Stimulated activated CD8-positive, alpha-beta memory T cell treated with anti-CD3 and anti-CD28 coated beads, Interleukin-12 subunit alpha, Interleukin-12 subunit beta, amount 100 ng/mL, for 4 hours (primary cell): ENCODE measurements around the gene DGKZ.
"Not testable (repeated sequence)": the region's sequence is repeated elsewhere in the genome, so short reads cannot be mapped to it uniquely, and the experiment has no call there.

Experiments used
- DNase-seq: peaks from one replicate; pipeline ENCODE4 v3.0.0-alpha.2; 2020; ENCODE audit warnings: low read depth

Gene DGKZ

DNA sequence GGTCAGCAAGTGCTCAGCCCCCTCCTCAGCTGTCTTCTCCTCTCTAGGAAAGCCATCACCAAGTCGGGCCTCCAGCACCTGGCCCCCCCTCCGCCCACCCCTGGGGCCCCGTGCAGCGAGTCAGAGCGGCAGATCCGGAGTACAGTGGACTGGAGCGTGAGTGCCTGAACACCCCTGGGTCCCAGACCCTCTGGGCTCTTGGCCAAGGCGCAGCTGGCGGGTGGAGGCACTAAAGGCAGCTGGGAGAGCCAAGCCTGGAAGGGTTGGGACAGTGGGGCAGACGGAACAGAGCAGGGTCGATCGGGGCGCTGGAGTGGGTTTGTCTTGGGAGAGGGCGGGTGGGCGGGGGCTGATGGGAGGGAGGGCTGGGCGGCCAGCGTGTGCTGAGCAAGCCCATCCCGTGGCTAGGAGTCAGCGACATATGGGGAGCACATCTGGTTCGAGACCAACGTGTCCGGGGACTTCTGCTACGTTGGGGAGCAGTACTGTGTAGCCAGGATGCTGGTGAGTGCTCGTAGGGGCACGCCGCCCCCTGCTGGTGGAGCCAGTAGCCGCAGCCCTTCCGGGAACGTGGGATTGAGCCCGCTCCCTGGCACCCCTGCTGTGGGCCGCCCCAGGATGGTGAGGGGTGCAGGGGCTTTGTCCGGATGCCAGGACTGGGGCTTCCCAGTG is 20.1 kb downstream of the DGKZ start:
- peak; percentile 58 for DNase-seq

DNA sequence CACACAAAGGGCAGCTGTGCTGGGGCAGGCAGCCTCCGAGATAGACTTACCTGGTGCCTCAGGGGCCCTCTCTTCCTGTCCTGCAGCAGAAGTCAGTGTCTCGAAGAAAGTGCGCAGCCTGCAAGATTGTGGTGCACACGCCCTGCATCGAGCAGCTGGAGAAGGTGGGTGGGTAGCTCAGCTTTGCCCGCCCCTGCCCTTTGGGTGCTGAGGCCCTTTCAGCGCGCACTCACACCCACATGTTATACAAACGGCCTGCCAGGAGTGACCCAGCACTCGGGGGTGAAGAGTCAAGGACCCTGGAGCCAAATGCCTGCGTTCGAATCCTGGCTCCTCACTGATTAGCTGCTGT is 20.6 kb downstream of the DGKZ start:
- no peak for DNase-seq

- no peak for DNase-seq
These were observed 22.3 kb downstream of the DGKZ start for GRCh38 chr11:46369458-46370152.

GRCh38 chr11:46370253-46370652 is 23.0 kb downstream of the DGKZ start:
- no peak for DNase-seq

- DNase-seq, result not testable (repeated sequence)
These were observed 24.0 kb downstream of the DGKZ start for GRCh38 chr11:46371262-46371661.

DNA sequence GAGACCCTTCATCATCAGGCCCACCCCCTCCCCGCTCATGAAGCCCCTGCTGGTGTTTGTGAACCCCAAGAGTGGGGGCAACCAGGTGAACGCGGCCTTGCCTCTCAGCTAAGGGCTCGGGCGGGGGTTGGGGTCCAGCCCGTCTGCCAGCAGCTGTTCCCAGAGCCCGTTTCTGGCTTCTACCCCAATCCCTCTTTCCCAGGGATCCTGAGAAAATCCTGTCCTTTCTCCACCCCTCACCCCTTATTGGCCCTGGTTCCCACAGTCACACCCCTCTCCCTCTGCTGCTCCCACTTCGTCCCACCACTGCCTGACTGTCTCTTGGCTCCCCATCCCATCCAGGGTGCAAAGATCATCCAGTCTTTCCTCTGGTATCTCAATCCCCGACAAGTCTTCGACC is 24.8 kb downstream of the DGKZ start:
- no peak for DNase-seq

- not testable (repeated sequence) for DNase-seq
These were observed 25.2 kb downstream of the DGKZ start for GRCh38 chr11:46372501-46372900.

DNA sequence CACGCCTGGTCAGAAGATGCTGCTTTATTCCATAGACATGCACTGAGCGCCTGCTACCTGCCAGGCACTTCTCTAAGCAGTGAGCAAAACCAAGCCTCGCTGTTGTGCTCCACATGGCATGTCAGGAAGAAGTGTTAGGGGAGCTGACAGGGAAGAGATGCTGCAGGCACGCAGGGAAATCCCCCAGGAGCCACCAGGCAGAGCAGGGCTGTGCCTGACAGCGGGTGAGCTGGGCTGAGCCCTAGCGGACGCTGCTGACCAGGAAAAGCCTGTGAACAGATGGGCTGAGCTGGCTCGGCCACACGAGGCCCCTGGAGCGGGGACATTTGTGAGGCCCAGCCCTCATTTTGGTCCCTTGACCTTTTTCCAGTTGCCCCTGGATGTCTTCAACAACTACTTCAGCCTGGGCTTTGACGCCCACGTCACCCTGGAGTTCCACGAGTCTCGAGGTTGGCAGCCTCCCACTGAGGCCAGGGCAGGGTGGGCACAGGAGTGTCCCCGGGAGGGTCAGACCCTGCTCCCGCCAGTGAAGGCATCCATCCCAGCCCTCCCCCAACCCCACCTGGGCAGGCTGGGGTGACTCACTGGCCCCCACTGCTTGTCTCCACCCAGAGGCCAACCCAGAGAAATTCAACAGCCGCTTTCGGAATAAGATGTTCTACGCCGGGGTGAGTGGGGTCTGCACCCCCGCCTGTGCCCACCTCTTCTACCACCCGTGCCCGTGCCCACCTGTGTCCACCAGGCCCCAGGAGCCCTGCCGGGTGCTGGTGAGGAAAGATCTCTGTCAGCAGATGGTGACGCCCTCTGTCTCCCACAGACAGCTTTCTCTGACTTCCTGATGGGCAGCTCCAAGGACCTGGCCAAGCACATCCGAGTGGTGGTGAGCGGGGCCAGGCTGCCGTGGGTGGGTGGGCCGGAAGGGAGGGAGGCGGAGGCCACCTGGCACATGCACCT is 26.8 kb downstream of the DGKZ start:
- no peak for DNase-seq

DNA sequence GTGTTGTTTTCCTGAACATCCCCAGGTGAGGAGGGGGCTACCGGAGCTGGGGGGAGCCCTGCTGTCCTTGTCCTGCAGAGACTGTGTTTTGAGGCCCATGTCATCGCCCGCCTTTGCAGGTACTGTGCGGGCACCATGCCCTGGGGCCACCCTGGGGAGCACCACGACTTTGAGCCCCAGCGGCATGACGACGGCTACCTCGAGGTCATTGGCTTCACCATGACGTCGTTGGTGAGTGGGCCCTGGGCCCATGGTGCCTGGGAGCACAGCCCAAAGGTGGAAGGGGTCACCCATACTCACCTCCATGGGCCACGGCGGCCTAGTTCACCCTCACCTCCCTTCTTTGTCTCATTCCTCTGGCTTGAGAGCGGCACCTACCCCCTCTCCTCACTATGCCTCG is 27.6 kb downstream of the DGKZ start:
- DNase-seq, result no peak

GRCh38 chr11:46375392-46376101 is 28.3 kb downstream of the DGKZ start:
- DNase-seq, result no peak

DNA sequence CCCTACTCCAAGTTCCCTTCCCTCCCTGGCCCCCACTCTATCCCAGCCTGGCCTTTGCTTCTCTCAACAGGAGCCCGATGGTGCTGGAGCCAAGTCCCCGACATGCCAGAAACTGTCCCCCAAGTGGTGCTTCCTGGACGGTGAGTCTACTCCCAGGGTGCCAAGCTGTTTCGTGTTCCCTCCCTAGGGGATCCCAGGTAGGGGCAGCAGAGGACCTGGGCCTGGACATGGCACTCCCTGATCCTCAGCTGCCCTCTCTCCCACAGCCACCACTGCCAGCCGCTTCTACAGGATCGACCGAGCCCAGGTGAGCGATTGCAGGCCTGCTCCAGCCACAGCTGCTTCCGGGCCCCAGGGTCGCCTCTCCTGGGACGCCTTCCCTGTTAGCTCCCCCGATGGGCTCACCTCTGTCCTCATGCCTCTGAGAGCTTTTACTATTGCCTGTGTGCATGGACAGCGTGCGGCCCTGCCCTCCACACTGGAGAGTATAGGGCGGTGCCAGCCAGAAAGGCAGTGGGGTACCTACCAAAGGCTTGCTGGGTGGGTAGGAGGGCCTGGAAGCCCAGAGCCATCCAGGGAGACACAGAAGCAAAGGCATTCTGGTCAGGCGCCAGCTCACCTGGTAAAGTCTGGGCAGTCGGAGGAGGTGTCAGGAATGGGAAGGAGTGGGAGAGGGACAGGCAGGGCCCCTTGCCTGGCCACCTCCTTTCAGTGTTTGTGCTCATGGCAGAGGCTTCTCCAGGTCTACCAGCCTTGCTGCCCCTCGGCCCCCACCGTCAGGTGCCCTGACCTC is 29.2 kb downstream of the DGKZ start:
- no peak for DNase-seq

DNA sequence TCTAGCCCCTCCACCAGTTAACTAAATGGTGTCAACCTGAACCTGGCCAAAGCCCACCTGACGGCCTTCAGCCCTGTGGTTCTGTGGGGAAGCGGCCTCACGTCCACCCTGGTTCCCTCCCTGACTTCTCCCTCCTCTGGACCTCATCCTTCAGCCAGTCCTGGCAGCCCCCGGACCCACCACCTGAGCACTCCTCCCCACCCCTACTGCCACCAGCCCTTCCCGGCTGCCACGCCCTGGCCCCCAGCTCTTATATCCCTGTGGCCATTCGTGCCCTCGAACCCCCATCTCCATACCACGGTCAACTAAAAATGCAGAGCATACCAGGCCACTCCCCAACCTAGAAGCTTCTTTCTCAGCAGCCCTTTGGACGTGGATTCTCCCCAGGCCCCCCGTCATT is 30.0 kb downstream of the DGKZ start:
- no peak for DNase-seq

- DNase-seq, result no peak
These were observed 30.6 kb downstream of the DGKZ start for GRCh38 chr11:46377831-46378230.

DNA sequence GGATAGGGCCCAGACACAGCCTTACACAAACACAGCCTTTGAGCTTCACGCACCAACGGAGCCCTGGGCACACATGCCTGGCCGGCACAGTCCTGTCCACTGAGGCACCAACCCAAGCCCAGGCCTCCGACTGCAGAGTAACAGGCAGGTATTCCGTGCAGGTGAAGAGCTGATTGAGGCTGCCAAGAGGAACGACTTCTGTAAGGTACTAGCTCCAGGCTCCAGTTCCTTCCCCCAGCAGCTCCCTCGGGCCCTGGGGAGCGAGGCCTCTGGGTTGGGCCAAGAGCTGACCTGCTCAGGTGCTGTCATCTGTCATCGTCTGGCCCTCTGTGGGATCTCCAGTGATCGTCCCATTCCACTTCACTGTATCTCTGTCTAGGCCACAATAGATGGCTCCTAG is 31.0 kb downstream of the DGKZ start:
- no peak for DNase-seq

- DNase-seq, result no peak
These were observed 31.7 kb downstream of the DGKZ start for GRCh38 chr11:46378811-46379481.

GRCh38 chr11:46379482-46380293 is 32.4 kb downstream of the DGKZ start:
- DNase-seq, result not testable (repeated sequence)

DNA sequence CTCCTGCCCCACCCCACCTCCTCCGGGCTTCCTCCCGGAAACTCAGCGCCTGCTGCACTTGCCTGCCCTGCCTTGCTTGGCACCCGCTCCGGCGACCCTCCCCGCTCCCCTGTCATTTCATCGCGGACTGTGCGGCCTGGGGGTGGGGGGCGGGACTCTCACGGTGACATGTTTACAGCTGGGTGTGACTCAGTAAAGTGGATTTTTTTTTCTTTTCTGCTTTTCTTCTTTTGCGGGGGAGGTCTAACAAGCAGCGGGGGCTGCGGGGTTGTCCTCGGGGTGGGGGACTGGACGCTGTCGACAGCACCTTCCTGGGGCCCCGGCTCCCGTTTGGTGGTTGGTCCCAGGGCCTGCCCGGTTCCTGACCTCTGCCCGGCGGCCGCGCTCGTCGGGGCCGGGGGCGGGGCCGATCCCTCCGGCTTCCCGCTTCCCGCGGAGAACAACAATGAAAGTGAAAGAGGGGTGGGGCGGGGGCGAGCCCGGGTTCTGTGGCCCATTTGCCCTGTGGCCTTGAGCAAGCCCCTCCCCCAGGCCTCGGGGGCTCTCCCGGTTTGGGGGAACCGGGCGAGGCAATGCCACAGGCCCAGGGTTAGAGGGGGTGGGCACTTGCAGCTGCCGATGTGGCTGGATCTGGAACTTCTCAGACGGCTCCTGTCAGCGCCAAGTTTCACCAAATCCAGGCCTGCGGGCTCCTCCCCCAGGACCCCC is 33.2 kb downstream of the DGKZ start:
- DNase-seq, result peak; percentile 49

DNA sequence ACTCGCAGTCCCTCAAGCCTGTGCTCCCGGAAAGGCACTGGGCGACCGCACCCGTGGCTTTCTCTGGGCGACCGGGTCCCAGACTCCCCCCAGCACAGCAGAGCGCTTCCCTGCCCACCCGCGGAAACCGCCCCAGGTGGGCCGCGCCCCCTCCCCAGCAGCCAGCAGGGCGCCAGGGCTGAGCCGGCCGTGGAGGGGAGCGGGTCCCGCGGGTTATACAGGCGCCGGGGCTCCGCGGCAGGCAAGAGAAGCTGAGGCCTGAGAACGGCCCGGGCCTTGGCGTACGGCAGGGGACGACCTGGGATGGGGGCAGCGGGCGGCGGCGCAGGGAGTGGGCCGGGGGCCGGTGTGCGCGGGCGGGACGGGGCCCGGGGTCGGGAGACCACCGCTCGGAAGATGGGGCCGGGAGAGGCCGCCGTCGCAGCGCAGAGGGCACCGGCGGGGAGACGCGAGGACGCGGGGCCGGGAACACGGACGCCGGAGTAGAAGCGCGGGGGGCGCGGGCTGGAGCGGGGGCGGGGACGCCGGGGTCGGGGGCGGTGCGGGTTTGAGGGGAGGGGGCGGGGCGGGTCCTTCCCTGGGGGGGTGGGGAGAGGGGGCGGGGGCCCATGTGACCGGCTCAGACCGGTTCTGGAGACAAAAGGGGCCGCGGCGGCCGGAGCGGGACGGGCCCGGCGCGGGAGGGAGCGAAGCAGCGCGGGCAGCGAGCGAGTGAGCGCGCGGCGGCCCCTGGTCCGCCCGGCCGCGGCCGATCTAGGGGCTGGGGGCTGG is 34.0 kb downstream of the DGKZ start, which contains the start of gene MDK:
Gene MDK (plus strand): TSS at position 622 of the 771 bp plus-strand sequence. CDS start 389 bp downstream, outside the sequence.
- DNase-seq, result no peak
